ENCODE measurements around the gene NPR3. TPM values are rescaled to one million over a fixed set of nuclear protein-coding genes. Genes with fewer than 3 reads are reported as not detected.

NPR3 gene
- total and polyA plus RNA-seq, 2 experiments from 2014 or later = 0.07 to 0.15 TPM

DNA sequence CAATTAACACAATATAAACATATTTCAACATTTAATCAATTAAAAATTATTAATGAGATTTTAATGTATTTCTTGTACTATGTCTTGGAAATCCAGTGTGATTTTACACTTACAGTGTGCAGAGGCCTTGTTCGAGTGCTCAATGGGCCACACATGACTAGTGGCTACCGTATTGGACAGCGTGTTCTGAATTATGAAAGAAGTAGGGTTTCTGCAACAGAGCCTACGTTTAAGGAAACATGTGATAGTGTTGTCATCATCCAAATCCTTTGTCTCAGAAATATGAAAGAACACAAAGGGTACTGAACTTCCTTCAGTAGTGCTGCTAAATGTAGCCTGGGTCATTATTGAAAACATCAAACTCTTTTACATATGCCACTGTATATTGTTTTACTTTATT, 29.5 kb downstream of the NPR3 start:
- Histone ChIP-seq H2AFZ (no peak overlapping the region), H3K79me2 (replicated peaks; ENCODE audit: insufficient read depth) (no peaks in the 10 kb centered on the region), H3K9me2 (ENCODE audit: insufficient read depth) (no peaks in the 10 kb centered on the region), H4K20me1 (replicated peaks; ENCODE audit: insufficient read depth) (no peaks in the 10 kb centered on the region), H3K27me3 (ENCODE audit: insufficient read depth) (no peaks in the 10 kb centered on the region), H3K36me3 (ENCODE audit: insufficient read depth) (no peaks in the 10 kb centered on the region), H3K27ac (ENCODE audit: low read depth) (no peak overlapping the region), H3F3A (replicated peaks; ENCODE audit: low read depth) (no peaks in the 10 kb centered on the region), H3K4me3 (no peak overlapping the region), H3K4me2 (no peak overlapping the region), H3K4me1 (ENCODE audit: insufficient read depth) (no peaks in the 10 kb centered on the region)
- ATAC-seq = no peak
- H3K9me3 Mint-ChIP-seq = no peaks in the 10 kb centered on the region
- no peak for DNase-seq (ENCODE audit: low spot score)
- no peaks in the 10 kb centered on the region for H3K4me1 Mint-ChIP-seq
- peaks cover 2% of the 10 kb centered on the region for H3K27me3 Mint-ChIP-seq (ENCODE audit: insufficient read depth, low read depth, poor library complexity)
- no peaks in the 10 kb centered on the region for H3K36me3 Mint-ChIP-seq (ENCODE audit: low read depth)
- TF ChIP-seq JUNB (IDR thresholded peaks at IDR 0.05; ENCODE audit: unreplicated experiment) = no peak
- TF ChIP-seq ZNF114 (CRISPR knock-in tag; IDR thresholded peaks at IDR 0.05) = no peak
- no peak for TF ChIP-seq CREB1 (CRISPR knock-in tag; IDR thresholded peaks at IDR 0.05; ENCODE audit: low read depth)
- TF ChIP-seq EZH2phosphoT487 (IDR thresholded peaks at IDR 0.05; ENCODE audit: unreplicated experiment) = no peak
- TF ChIP-seq, protein P1, sequence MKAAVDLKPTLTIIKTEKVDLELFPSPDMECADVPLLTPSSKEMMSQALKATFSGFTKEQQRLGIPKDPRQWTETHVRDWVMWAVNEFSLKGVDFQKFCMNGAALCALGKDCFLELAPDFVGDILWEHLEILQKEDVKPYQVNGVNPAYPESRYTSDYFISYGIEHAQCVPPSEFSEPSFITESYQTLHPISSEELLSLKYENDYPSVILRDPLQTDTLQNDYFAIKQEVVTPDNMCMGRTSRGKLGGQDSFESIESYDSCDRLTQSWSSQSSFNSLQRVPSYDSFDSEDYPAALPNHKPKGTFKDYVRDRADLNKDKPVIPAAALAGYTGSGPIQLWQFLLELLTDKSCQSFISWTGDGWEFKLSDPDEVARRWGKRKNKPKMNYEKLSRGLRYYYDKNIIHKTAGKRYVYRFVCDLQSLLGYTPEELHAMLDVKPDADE (IDR thresholded peaks at IDR 0.05) = no peak
- no peak overlapping the region for H3K27ac Mint-ChIP-seq
- H3K4me3 Mint-ChIP-seq = no peak overlapping the region

DNA sequence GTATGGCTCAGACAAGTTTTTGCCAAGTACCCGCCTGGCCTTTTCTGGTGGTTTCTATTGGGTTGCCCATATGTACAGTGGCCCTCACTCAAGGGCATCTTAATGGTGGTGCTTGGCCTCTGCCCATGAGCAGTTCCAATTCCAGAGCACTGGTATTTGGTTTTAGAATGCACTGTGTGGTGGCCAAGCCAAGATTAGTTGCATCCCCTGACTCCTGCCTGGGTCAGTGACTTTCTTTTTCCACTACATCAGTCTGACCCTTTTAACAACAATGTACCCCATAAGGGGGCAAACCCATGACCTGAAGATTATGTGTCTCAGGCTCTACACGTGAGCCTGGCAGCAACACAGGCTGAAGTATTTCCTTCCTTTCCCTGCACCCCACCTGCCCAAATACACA, 34.2 kb downstream of the NPR3 start:
- H2AFZ ChIP-seq = no peak overlapping the region
- H3K9me2 ChIP-seq (ENCODE audit: insufficient read depth) = no peaks in the 10 kb centered on the region
- no peaks in the 10 kb centered on the region for H3K9me3 Mint-ChIP-seq
- DNase-seq (ENCODE audit: low spot score) (no peak), ATAC-seq (no peak)
- no peak overlapping the region for H3K4me3 Mint-ChIP-seq
- H3K4me1 ChIP-seq (ENCODE audit: insufficient read depth) = no peaks in the 10 kb centered on the region
- H3K27ac ChIP-seq (ENCODE audit: low read depth) = no peak overlapping the region
- H3K79me2 ChIP-seq (replicated peaks; ENCODE audit: insufficient read depth) = no peaks in the 10 kb centered on the region
- no peaks in the 10 kb centered on the region for H4K20me1 ChIP-seq (replicated peaks; ENCODE audit: insufficient read depth)
- no peaks in the 10 kb centered on the region for H3K27me3 ChIP-seq (ENCODE audit: insufficient read depth)
- H3K36me3 Mint-ChIP-seq (ENCODE audit: low read depth) = no peaks in the 10 kb centered on the region
- H3F3A ChIP-seq (replicated peaks; ENCODE audit: low read depth) = no peaks in the 10 kb centered on the region
- no peaks in the 10 kb centered on the region for H3K4me1 Mint-ChIP-seq
- H3K4me2 ChIP-seq = no peak overlapping the region
- no peaks in the 10 kb centered on the region for H3K36me3 ChIP-seq (ENCODE audit: insufficient read depth)
- no peak overlapping the region for H3K27ac Mint-ChIP-seq
- H3K27me3 Mint-ChIP-seq (ENCODE audit: insufficient read depth, low read depth, poor library complexity) = peaks cover 2% of the 10 kb centered on the region
- TF ChIP-seq NANOG (IDR thresholded peaks at IDR 0.05; ENCODE audit: borderline replicate concordance) (no peak), POLR2AphosphoS5 (IDR thresholded peaks at IDR 0.05; ENCODE audit: low read depth) (no peak), ZNF331 (CRISPR knock-in tag; IDR thresholded peaks at IDR 0.05; ENCODE audit: low read depth) (no peak)
- no peak overlapping the region for H3K4me3 ChIP-seq

DNA sequence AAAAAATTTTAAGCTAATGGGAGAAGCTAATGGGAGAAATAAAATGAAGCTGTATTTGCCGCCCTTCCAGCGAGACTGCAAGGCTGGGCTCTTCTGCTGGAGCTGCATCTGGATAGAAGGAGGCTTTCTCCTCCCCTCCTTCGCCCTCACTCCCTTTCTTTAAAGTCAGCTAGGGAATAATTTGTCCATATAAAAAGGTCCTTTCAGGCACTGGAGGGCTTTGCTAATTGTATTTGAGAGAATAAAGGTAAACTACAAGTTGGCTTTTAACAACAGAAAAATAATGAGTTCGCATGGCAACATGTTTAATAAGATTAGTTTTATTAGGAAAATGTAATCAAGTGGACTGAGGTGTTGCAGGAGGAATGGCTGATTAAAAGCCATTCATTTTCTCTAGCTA, 41.3 kb downstream of the NPR3 start:
- H3F3A ChIP-seq (replicated peaks; ENCODE audit: low read depth) = no peaks in the 10 kb centered on the region
- no peak overlapping the region for H3K4me2 ChIP-seq
- no peak overlapping the region for H3K4me3 ChIP-seq
- DNase-seq (ENCODE audit: low spot score) = no peak
- H3K27me3 Mint-ChIP-seq (ENCODE audit: insufficient read depth, low read depth, poor library complexity) = peaks cover 3% of the 10 kb centered on the region
- H3K9me2 ChIP-seq (ENCODE audit: insufficient read depth) = no peaks in the 10 kb centered on the region
- peaks cover 8% of the 10 kb centered on the region; the same call in 1 of the 3 replicates for H3K9me3 Mint-ChIP-seq
- no peaks in the 10 kb centered on the region for H3K36me3 Mint-ChIP-seq (ENCODE audit: low read depth)
- no peaks in the 10 kb centered on the region for H3K36me3 ChIP-seq (ENCODE audit: insufficient read depth)
- ATAC-seq = no peak
- H2AFZ ChIP-seq = no peak overlapping the region; the same call in 1 of the 2 replicates
- peaks cover 5% of the 10 kb centered on the region; the same call in 1 of the 3 replicates for H3K4me1 Mint-ChIP-seq
- no peak overlapping the region for H3K27ac ChIP-seq (ENCODE audit: low read depth)
- H3K79me2 ChIP-seq (replicated peaks; ENCODE audit: insufficient read depth) = no peaks in the 10 kb centered on the region
- H4K20me1 ChIP-seq (replicated peaks; ENCODE audit: insufficient read depth) = no peaks in the 10 kb centered on the region
- H3K4me1 ChIP-seq (ENCODE audit: insufficient read depth) = peaks cover 7% of the 10 kb centered on the region; the same call in 1 of the 2 replicates
- no peak overlapping the region for H3K27ac Mint-ChIP-seq
- no peaks in the 10 kb centered on the region for H3K27me3 ChIP-seq (ENCODE audit: insufficient read depth)
- H3K4me3 Mint-ChIP-seq = no peak overlapping the region
- TF ChIP-seq ZNF114 (CRISPR knock-in tag; IDR thresholded peaks at IDR 0.05) = no peak
- TF ChIP-seq POLR2AphosphoS5 (IDR thresholded peaks at IDR 0.05; ENCODE audit: low read depth) = no peak
- TF ChIP-seq EZH2phosphoT487 (IDR thresholded peaks at IDR 0.05; ENCODE audit: unreplicated experiment) = no peak
- TF ChIP-seq, protein P2, sequence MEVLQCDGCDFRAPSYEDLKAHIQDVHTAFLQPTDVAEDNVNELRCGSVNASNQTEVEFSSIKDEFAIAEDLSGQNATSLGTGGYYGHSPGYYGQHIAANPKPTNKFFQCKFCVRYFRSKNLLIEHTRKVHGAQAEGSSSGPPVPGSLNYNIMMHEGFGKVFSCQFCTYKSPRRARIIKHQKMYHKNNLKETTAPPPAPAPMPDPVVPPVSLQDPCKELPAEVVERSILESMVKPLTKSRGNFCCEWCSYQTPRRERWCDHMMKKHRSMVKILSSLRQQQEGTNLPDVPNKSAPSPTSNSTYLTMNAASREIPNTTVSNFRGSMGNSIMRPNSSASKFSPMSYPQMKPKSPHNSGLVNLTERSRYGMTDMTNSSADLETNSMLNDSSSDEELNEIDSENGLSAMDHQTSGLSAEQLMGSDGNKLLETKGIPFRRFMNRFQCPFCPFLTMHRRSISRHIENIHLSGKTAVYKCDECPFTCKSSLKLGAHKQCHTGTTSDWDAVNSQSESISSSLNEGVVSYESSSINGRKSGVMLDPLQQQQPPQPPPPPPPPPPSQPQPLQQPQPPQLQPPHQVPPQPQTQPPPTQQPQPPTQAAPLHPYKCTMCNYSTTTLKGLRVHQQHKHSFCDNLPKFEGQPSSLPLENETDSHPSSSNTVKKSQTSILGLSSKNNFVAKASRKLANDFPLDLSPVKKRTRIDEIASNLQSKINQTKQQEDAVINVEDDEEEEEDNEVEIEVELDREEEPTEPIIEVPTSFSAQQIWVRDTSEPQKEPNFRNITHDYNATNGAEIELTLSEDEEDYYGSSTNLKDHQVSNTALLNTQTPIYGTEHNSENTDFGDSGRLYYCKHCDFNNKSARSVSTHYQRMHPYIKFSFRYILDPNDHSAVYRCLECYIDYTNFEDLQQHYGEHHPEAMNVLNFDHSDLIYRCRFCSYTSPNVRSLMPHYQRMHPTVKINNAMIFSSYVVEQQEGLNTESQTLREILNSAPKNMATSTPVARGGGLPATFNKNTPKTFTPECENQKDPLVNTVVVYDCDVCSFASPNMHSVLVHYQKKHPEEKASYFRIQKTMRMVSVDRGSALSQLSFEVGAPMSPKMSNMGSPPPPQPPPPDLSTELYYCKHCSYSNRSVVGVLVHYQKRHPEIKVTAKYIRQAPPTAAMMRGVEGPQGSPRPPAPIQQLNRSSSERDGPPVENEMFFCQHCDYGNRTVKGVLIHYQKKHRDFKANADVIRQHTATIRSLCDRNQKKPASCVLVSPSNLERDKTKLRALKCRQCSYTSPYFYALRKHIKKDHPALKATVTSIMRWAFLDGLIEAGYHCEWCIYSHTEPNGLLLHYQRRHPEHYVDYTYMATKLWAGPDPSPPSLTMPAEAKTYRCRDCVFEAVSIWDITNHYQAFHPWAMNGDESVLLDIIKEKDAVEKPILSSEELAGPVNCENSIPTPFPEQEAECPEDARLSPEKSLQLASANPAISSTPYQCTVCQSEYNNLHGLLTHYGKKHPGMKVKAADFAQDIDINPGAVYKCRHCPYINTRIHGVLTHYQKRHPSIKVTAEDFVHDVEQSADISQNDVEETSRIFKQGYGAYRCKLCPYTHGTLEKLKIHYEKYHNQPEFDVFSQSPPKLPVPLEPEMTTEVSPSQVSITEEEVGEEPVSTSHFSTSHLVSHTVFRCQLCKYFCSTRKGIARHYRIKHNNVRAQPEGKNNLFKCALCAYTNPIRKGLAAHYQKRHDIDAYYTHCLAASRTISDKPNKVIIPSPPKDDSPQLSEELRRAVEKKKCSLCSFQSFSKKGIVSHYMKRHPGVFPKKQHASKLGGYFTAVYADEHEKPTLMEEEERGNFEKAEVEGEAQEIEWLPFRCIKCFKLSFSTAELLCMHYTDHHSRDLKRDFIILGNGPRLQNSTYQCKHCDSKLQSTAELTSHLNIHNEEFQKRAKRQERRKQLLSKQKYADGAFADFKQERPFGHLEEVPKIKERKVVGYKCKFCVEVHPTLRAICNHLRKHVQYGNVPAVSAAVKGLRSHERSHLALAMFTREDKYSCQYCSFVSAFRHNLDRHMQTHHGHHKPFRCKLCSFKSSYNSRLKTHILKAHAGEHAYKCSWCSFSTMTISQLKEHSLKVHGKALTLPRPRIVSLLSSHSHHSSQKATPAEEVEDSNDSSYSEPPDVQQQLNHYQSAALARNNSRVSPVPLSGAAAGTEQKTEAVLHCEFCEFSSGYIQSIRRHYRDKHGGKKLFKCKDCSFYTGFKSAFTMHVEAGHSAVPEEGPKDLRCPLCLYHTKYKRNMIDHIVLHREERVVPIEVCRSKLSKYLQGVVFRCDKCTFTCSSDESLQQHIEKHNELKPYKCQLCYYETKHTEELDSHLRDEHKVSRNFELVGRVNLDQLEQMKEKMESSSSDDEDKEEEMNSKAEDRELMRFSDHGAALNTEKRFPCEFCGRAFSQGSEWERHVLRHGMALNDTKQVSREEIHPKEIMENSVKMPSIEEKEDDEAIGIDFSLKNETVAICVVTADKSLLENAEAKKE (CRISPR knock-in tag; IDR thresholded peaks at IDR 0.05) = no peak
- TF ChIP-seq, protein P1 (IDR thresholded peaks at IDR 0.05) = no peak
- no peak for TF ChIP-seq ZNF331 (CRISPR knock-in tag; IDR thresholded peaks at IDR 0.05; ENCODE audit: low read depth)

Data from GM23338 (cell line).